Spleen (tissue), 7 donors: ENCODE measurements around the gene U2SURP.

Source experiments
- POLR2A ChIP-seq, 3 donors: fragments of 450-650 bp; IDR thresholded peaks; one replicate each; pipeline ENCODE4 v1.5.1; 2017; ENCODE audit warnings: antibody characterized with exemption in 3 of 3, mild to moderate bottlenecking in 1 of 3
- POLR2AphosphoS5 ChIP-seq, 3 donors: sonication (generic); formaldehyde crosslinking; IDR thresholded peaks; one replicate each; pipeline ENCODE4 v1.5.1; 2017; ENCODE audit warnings: antibody characterized with exemption in 3 of 3
- TF ChIP-seq, protein P1 (sequence below), 11 experiments: fragments of 200-600 bp in 7 of 11; fragments of 450-650 bp in 4 of 11; sonication (generic) in 4 of 11; IDR thresholded peaks in 8 of 11; conservative IDR thresholded peaks in 3 of 11; 1 replicate in 7 of 11; 2 replicates in 4 of 11; pipeline versions ENCODE4 v1.4.0 to v1.8.0; 2016 to 2021; ENCODE audit warnings: antibody characterized with exemption in 11 of 11, inconsistent platforms in 4 of 11, mild to moderate bottlenecking in 1 of 11
- donor health status: DM: no; HTN: no; CAD: no; lungs with moderate emphysema.
- donor health status: DM: no; HTN: no; CAD: no.
- donor health status: DM: no; HTN: no; CAD: no.

DNA sequence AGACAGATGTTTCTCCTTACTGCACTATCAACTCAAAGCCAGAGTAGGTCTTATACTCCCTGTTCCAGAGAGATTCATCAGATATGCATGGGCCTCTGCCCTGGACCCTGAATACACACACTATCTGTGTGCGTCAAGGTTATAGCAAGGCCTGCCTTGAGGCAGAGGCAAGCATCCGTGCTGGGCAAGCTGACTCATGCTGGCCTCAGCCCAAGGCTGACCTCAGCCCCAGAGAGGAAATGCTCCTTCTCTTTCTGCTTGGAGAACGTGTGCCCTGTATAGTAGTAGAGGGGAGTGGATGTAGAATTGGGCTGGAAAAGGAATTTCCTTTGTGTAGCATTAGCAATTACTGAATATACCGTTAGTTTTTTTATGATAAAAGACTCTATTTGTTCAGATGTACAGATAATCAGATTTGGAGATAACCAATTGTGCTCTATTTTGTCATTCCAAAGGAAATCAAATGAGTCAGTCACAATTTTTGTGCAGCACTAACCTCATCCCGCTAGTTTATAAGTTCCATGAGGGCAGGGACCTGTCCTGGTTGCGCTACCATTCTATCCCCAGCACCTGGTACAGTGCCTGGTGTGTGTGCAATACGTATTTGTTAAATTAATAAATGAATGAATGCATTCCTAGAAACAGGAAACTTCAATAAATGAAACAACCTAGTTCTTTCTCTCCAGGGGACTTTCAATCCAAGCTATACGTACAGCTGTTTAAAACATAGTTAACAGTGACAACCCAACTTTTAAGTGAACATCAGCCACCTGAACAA lies 24.6 kb upstream of the U2SURP start:
- TF ChIP-seq POLR2AphosphoS5 (IDR thresholded peaks at IDR 0.05): peak in 2 of 3 donors; percentile 80 to 82
- TF ChIP-seq, protein P1, sequence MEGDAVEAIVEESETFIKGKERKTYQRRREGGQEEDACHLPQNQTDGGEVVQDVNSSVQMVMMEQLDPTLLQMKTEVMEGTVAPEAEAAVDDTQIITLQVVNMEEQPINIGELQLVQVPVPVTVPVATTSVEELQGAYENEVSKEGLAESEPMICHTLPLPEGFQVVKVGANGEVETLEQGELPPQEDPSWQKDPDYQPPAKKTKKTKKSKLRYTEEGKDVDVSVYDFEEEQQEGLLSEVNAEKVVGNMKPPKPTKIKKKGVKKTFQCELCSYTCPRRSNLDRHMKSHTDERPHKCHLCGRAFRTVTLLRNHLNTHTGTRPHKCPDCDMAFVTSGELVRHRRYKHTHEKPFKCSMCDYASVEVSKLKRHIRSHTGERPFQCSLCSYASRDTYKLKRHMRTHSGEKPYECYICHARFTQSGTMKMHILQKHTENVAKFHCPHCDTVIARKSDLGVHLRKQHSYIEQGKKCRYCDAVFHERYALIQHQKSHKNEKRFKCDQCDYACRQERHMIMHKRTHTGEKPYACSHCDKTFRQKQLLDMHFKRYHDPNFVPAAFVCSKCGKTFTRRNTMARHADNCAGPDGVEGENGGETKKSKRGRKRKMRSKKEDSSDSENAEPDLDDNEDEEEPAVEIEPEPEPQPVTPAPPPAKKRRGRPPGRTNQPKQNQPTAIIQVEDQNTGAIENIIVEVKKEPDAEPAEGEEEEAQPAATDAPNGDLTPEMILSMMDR (IDR thresholded peaks at IDR 0.05 in 8 of 11, conservative IDR thresholded peaks at IDR 0.05 in 3 of 11): no peak
- no peak for TF ChIP-seq POLR2A (IDR thresholded peaks at IDR 0.05)
